Endothelial cell of umbilical vein (primary cell): ENCODE results near the gene PARP3. TPM values are rescaled to one million over a fixed set of nuclear protein-coding genes. Genes with fewer than 3 reads are reported as not detected.

Source experiments
- BruUV-seq: library from RNA; stranded (reverse); fragments of 400-500 nt; replicated peaks from 2 replicates; lab custom pipeline; 2021; lab: Mats Ljungman, UMichigan
- CTCF ChIA-PET: fragments of 300-600, 350-600 bp; sonication (Branson Sonifier 250); formaldehyde crosslinking; loops from one replicate; lab custom pipeline; 2021; ENCODE audit warnings: antibody characterized with exemption, inconsistent platforms; lab: Charles Lee
- POLR2A ChIA-PET: fragments of 300-600, 350-600 bp; sonication (Branson Sonifier 250); formaldehyde crosslinking; loops from one replicate; lab custom pipeline; 2021; ENCODE audit warnings: antibody characterized with exemption, inconsistent platforms; lab: Charles Lee
- DNase-seq: peaks from one replicate; pipeline ENCODE4 v3.0.0-alpha.2; 2011; ENCODE audit warnings: low read depth, low spot score
- FAIRE-seq: peaks from 2 replicates; lab custom pipeline; 2011; peaks lifted over from hg19 to GRCh38; lab: Jason Lieb, UNC
- H2AFZ ChIP-seq: 2 replicates; pipeline ENCODE4 v1.6.0; 2012; ENCODE audit warnings: low read depth, low read length, control low read depth, inconsistent platforms
- H3K27ac ChIP-seq: 2 replicates; pipeline ENCODE4 v1.5.1; 2011; ENCODE audit warnings: low read depth, mild to moderate bottlenecking, control low read depth, low read length, moderate library complexity; ENCODE audit not compliant: insufficient read depth
- H3K27me3 ChIP-seq, 2 experiments: 2 replicates each; pipeline versions ENCODE4 v1.6.0 to v1.6.1; 2011; ENCODE audit warnings: low read length in 2 of 2, mixed read lengths in 1 of 2; ENCODE audit not compliant: control insufficient read depth in 2 of 2, insufficient read depth in 2 of 2
- H3K36me3 ChIP-seq, 2 experiments: 2 replicates in 1 of 2; 3 replicates in 1 of 2; pipeline ENCODE4 v1.5.1; 2011; ENCODE audit warnings: low read length in 2 of 2, mild to moderate bottlenecking in 1 of 2, moderate library complexity in 1 of 2; ENCODE audit not compliant: control insufficient read depth in 2 of 2, insufficient read depth in 2 of 2; ENCODE audit errors: extremely low read depth in 1 of 2
- H3K4me1 ChIP-seq: 3 replicates; pipeline ENCODE4 v1.5.1; 2011; ENCODE audit warnings: mild to moderate bottlenecking, low read length; ENCODE audit not compliant: control insufficient read depth, insufficient read depth; ENCODE audit errors: extremely low read depth
- H3K4me2 ChIP-seq: 2 replicates; pipeline ENCODE4 v1.6.1; 2011; ENCODE audit warnings: low read length, control low read depth, mixed read lengths; ENCODE audit not compliant: insufficient read depth
- H3K4me3 ChIP-seq, 3 experiments: fragments of 200-600 bp in 1 of 3; sonication (generic), shearing (Covaris generic) in 1 of 3; replicated peaks in 1 of 3; 2 replicates each; pipeline ENCODE4 v1.5.1; 2011 to 2016; ENCODE audit warnings: control low read depth in 3 of 3, low read length in 3 of 3, mild to moderate bottlenecking in 2 of 3, inconsistent platforms in 1 of 3, low read depth in 1 of 3, moderate library complexity in 1 of 3; ENCODE audit not compliant: insufficient read depth in 1 of 3
- H3K79me2 ChIP-seq: 2 replicates; pipeline ENCODE4 v1.6.0; 2012; ENCODE audit warnings: low read length, inconsistent platforms; ENCODE audit not compliant: control insufficient read depth, insufficient read depth
- H3K9ac ChIP-seq: replicated peaks from 2 replicates; pipeline ENCODE3; 2011; ENCODE audit warnings: low read length, control low read depth; ENCODE audit not compliant: insufficient read depth; ENCODE audit errors: extremely low read depth
- H3K9me1 ChIP-seq: replicated peaks from 3 replicates; pipeline ENCODE4 v1.6.0; 2011; ENCODE audit warnings: mild to moderate bottlenecking, low read length; ENCODE audit not compliant: control insufficient read depth, insufficient read depth; ENCODE audit errors: extremely low read depth
- H3K9me3 ChIP-seq: replicated peaks from 2 replicates; pipeline ENCODE4 v1.5.1; 2012; ENCODE audit warnings: low read length, inconsistent platforms; ENCODE audit not compliant: control insufficient read depth, insufficient read depth
- H4K20me1 ChIP-seq: replicated peaks from 2 replicates; pipeline ENCODE3; 2011; ENCODE audit warnings: mild to moderate bottlenecking, low read length; ENCODE audit not compliant: control insufficient read depth, insufficient read depth; ENCODE audit errors: extremely low read depth
- JUN ChIP-seq: IDR thresholded peaks from 2 replicates; pipeline ENCODE4 v1.6.1; 2011; ENCODE audit warnings: borderline replicate concordance, low read depth; ENCODE audit not compliant: insufficient read length, insufficient read depth
- MYC ChIP-seq: IDR thresholded peaks from one replicate; pipeline ENCODE4 v1.6.1; 2011; ENCODE audit warnings: mild to moderate bottlenecking, low read depth, low read length
- POLR2A ChIP-seq: IDR thresholded peaks from 2 replicates; pipeline ENCODE4 v1.6.1; 2012; ENCODE audit warnings: low read depth, mild to moderate bottlenecking, control low read depth, low read length
- dilution Hi-C: fragments of 300-500 bp; cut with MboI; formaldehyde crosslinking; loops from one replicate; pipeline ENCODE4 v1.15.0; 2019; ENCODE audit warnings: low sequenced_read_pairs; ENCODE audit not compliant: extremely low pct_ligation_motif_present
- intact Hi-C: fragments of 100-400 bp; cut with micrococcal nuclease; formaldehyde crosslinking; loops from one replicate; pipeline ENCODE4 v1.10.0; 2022
- polyA plus RNA-seq, 4 experiments: library from polyadenylated mRNA; depleted of rRNA in 3 of 4; stranded (reverse) in 3 of 4; unstranded in 1 of 4; fragments of >200 nt; gene quantifications; 2 replicates each; pipeline versions ENCODE4 v1.2.1 to v1.2.3, GENCODE V29; 2011 to 2012; ENCODE audit warnings: missing spikeins in 1 of 4
- total RNA-seq: library from RNA; stranded (reverse); gene quantifications from 2 replicates; pipeline ENCODE4 v1.2.3, GENCODE V29; 2021
- TF ChIP-seq, protein P1 (sequence below): IDR thresholded peaks from 2 replicates; pipeline ENCODE4 v1.6.1; 2011; ENCODE audit not compliant: insufficient read depth, insufficient read length
- TF ChIP-seq, protein P2 (sequence below), 2 donors: IDR thresholded peaks; 1 replicate in 1 of 2; 2 replicates in 1 of 2; pipeline ENCODE4 v1.5.1; 2011; ENCODE audit warnings: low read length in 2 of 2, mild to moderate bottlenecking in 2 of 2, moderate library complexity in 2 of 2, control low read depth in 1 of 2, inconsistent platforms in 1 of 2, low read depth in 1 of 2; ENCODE audit not compliant: insufficient read depth in 1 of 2; ENCODE audit errors: extremely low read depth in 1 of 2

The PARP3 gene
- total and polyA plus RNA-seq, 2 donors (not counting 3 experiments of a cell fraction or from before 2014, with no cell fraction given), result 10.0 to 13.8 TPM

DNA sequence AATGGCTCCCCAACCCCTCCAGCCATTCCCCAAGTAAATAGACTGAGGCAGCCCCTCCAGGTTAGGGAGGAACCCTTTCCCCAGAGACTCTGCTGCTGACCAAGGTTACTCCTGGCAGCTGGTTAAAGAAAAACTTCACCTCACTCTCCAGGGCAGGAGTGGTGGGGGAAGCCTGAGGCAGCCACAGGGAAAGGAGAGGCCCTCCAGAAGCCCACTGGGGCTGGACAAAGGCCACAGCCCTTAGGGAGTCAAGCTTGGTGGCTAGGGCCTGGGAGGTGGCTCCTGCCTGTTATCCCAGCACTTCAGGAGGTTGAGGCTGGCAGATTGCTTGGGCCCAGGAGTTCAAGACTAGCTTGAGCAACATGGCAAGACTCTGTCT, 42.1 kb downstream of the PARP3 start:
- FAIRE-seq (no peak), DNase-seq (no peak)
- no peaks in the 10 kb centered on the region for H3K9me3 ChIP-seq
- H3K27ac ChIP-seq, result no peak overlapping the region
- H3K4me2 ChIP-seq, result no peak overlapping the region
- no peaks in the 10 kb centered on the region for H3K9me1 ChIP-seq
- no peak overlapping the region for H3K9ac ChIP-seq
- intact Hi-C loops (no loop called here), dilution Hi-C loops (no loop called here)
- no peak overlapping the region for H2AFZ ChIP-seq
- POLR2A ChIA-PET, result interaction anchor here (0.6 to 1.9 kb wide), 2 partner anchors 8 to 11 kb away, joined by 3 to 15 read pairs; partner anchors contain the start of gene RPL29
- no TSS peak for BruUV-seq
- H3K27me3 ChIP-seq, result no peaks in the 10 kb centered on the region
- peaks cover 14% of the 10 kb centered on the region for H3K4me1 ChIP-seq
- H4K20me1 ChIP-seq, result no peaks in the 10 kb centered on the region
- no peaks in the 10 kb centered on the region for H3K79me2 ChIP-seq
- H3K36me3 ChIP-seq, result no peaks in the 10 kb centered on the region
- H3K4me3 ChIP-seq, result no peak overlapping the region
- TF ChIP-seq, protein P1, sequence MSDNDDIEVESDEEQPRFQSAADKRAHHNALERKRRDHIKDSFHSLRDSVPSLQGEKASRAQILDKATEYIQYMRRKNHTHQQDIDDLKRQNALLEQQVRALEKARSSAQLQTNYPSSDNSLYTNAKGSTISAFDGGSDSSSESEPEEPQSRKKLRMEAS, result no peak
- TF ChIP-seq, protein P2, sequence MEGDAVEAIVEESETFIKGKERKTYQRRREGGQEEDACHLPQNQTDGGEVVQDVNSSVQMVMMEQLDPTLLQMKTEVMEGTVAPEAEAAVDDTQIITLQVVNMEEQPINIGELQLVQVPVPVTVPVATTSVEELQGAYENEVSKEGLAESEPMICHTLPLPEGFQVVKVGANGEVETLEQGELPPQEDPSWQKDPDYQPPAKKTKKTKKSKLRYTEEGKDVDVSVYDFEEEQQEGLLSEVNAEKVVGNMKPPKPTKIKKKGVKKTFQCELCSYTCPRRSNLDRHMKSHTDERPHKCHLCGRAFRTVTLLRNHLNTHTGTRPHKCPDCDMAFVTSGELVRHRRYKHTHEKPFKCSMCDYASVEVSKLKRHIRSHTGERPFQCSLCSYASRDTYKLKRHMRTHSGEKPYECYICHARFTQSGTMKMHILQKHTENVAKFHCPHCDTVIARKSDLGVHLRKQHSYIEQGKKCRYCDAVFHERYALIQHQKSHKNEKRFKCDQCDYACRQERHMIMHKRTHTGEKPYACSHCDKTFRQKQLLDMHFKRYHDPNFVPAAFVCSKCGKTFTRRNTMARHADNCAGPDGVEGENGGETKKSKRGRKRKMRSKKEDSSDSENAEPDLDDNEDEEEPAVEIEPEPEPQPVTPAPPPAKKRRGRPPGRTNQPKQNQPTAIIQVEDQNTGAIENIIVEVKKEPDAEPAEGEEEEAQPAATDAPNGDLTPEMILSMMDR (IDR thresholded peaks at IDR 0.05; ENCODE audit: extremely low read depth in 1 of 2, insufficient read depth in 1 of 2, low read depth in 1 of 2, low read length in 2 of 2), result no peak
- no peak for TF ChIP-seq JUN
- CTCF ChIA-PET, result no interaction called here

DNA sequence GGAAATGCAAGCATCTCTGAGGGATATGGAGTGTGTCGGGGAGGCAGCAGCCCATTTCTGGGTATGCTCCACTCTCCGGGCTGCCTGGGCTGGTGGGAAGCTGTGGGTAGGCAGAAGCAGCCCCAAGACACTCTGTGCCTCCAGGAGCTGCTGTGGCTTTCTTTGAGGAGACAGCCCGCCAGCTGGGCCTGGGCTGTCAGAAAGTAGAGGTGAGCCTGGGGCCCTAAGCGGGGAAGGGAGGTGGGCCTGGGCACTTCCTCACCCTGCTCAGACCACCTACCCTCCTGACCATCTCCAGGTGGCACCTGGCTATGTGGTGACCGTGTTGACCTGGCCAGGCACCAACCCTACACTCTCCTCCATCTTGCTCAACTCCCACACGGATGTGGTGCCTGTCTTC, 42.9 kb downstream of the PARP3 start:
- POLR2A ChIA-PET, result no interaction called here
- Histone ChIP-seq H3K9ac (no peak overlapping the region), H3K27me3 (no peaks in the 10 kb centered on the region), H3K4me3 (no peak overlapping the region), H3K4me1 (peaks cover 14% of the 10 kb centered on the region), H3K9me3 (no peaks in the 10 kb centered on the region), H3K36me3 (no peaks in the 10 kb centered on the region), H3K4me2 (no peak overlapping the region), H3K79me2 (no peaks in the 10 kb centered on the region), H4K20me1 (no peaks in the 10 kb centered on the region), H2AFZ (no peak overlapping the region), H3K9me1 (no peaks in the 10 kb centered on the region), H3K27ac (no peak overlapping the region)
- DNase-seq (no peak), FAIRE-seq (no peak)
- BruUV-seq, result no TSS peak
- dilution Hi-C loops (no loop called here), intact Hi-C loops (no loop called here)
- CTCF ChIA-PET, result no interaction called here
- no peak for TF ChIP-seq MYC
- TF ChIP-seq POLR2A, result no peak
